IMR-90 (cell line): ENCODE results near the gene PLEKHH2. TPM values are rescaled to one million over a fixed set of nuclear protein-coding genes. Genes with fewer than 3 reads are reported as not detected.

ENCODE experiments used
- ATAC-seq: fragments of 200-7000 bp; cut with Tn5 transposase; 2 replicates; pipeline ENCODE4 v1.9.1; 2020; ENCODE audit warnings: low read depth, mild to moderate bottlenecking, moderate library complexity
- BruUV-seq: library from RNA; stranded (reverse); fragments of 400-500 nt; replicated peaks from 2 replicates; lab custom pipeline; 2021; lab: Mats Ljungman, UMichigan
- CTCF ChIA-PET: fragments of 300-600 bp; formaldehyde crosslinking; extraction: SDS; loops from one replicate; lab custom pipeline; 2021; ENCODE audit warnings: antibody characterized with exemption; lab: Yijun Ruan, JAX
- POLR2A ChIA-PET: fragments of 300-600 bp; sonication (Branson Sonifier 250); formaldehyde crosslinking; loops from one replicate; lab custom pipeline; 2022; ENCODE audit warnings: antibody characterized with exemption; ENCODE audit not compliant: unreplicated experiment; lab: Charles Lee
- DNase-seq: peaks from one replicate; pipeline ENCODE4 v3.0.0; 2013
- H2AFZ ChIP-seq: replicated peaks from 2 replicates; pipeline ENCODE3; 2013; ENCODE audit warnings: low read length, mild to moderate bottlenecking; ENCODE audit not compliant: poor library complexity
- H2AK5ac ChIP-seq: 2 replicates; pipeline ENCODE4 v1.6.1; 2013; ENCODE audit warnings: low read depth, low read length, inconsistent platforms
- H2AK9ac ChIP-seq: replicated peaks from 2 replicates; pipeline ENCODE3; 2013; ENCODE audit warnings: mild to moderate bottlenecking, low read depth, low read length, moderate library complexity; ENCODE audit not compliant: poor library complexity
- H2BK120ac ChIP-seq: 2 replicates; pipeline ENCODE4 v1.6.1; 2013; ENCODE audit warnings: low read depth, low read length, inconsistent platforms
- H2BK15ac ChIP-seq: 3 replicates; pipeline ENCODE4 v1.6.1; 2013; ENCODE audit warnings: low read depth, low read length, inconsistent platforms
- H2BK20ac ChIP-seq: 2 replicates; pipeline ENCODE4 v1.6.1; 2013; ENCODE audit warnings: low read depth, mild to moderate bottlenecking, inconsistent platforms, low read length, moderate library complexity
- H2BK5ac ChIP-seq: 2 replicates; pipeline ENCODE4 v1.6.1; 2013; ENCODE audit warnings: mild to moderate bottlenecking, low read depth, low read length, inconsistent platforms; ENCODE audit not compliant: poor library complexity, severe bottlenecking
- H3K14ac ChIP-seq: replicated peaks from 2 replicates; pipeline ENCODE4 v1.6.1; 2013; ENCODE audit warnings: low read depth, low read length, inconsistent platforms
- H3K18ac ChIP-seq: 2 replicates; pipeline ENCODE4 v1.6.1; 2013; ENCODE audit warnings: low read depth, low read length, control low read depth
- H3K23ac ChIP-seq: 2 replicates; pipeline ENCODE4 v1.6.1; 2013; ENCODE audit warnings: low read depth, low read length, inconsistent platforms
- H3K27ac ChIP-seq: 2 replicates; pipeline ENCODE4 v1.5.1; 2013; ENCODE audit warnings: mild to moderate bottlenecking, control low read depth, low read length; ENCODE audit not compliant: insufficient read depth
- H3K27me3 ChIP-seq: 2 replicates; pipeline ENCODE4 v1.6.1; 2013; ENCODE audit warnings: low read length; ENCODE audit not compliant: control insufficient read depth, insufficient read depth
- H3K36me3 ChIP-seq: 2 replicates; pipeline ENCODE4 v1.6.1; 2013; ENCODE audit warnings: low read length, mixed read lengths; ENCODE audit not compliant: control insufficient read depth, insufficient read depth
- H3K4ac ChIP-seq: 2 replicates; pipeline ENCODE4 v1.6.1; 2013; ENCODE audit warnings: low read depth, low read length, inconsistent platforms
- H3K4me1 ChIP-seq: 2 replicates; pipeline ENCODE4 v1.6.1; 2013; ENCODE audit warnings: low read length, mixed read lengths; ENCODE audit not compliant: control insufficient read depth, insufficient read depth
- H3K4me2 ChIP-seq: 2 replicates; pipeline ENCODE4 v1.6.1; 2013; ENCODE audit warnings: low read depth, mild to moderate bottlenecking, control low read depth, low read length, moderate library complexity
- H3K4me3 ChIP-seq: 2 replicates; pipeline ENCODE4 v1.5.1; 2013; ENCODE audit warnings: low read depth, mild to moderate bottlenecking, control low read depth, low read length, moderate library complexity; ENCODE audit not compliant: insufficient read depth
- H3K56ac ChIP-seq: 2 replicates; pipeline ENCODE4 v1.6.1; 2013; ENCODE audit warnings: low read length, inconsistent platforms; ENCODE audit not compliant: insufficient read depth; ENCODE audit errors: extremely low read depth
- H3K79me1 ChIP-seq, 2 experiments: 2 replicates each; pipeline ENCODE4 v1.6.1; 2013; ENCODE audit warnings: low read length in 2 of 2, inconsistent platforms in 1 of 2, low read depth in 1 of 2
- H3K9ac ChIP-seq: 2 replicates; pipeline ENCODE4 v1.6.1; 2013; ENCODE audit warnings: low read depth, low read length, control low read depth
- H3K9me1 ChIP-seq: 2 replicates; pipeline ENCODE4 v1.6.1; 2013; ENCODE audit warnings: low read length, inconsistent platforms; ENCODE audit not compliant: insufficient read depth
- H3K9me3 ChIP-seq: 2 replicates; pipeline ENCODE4 v1.6.1; 2013; ENCODE audit warnings: low read length; ENCODE audit not compliant: control insufficient read depth, insufficient read depth
- H4K20me1 ChIP-seq: 2 replicates; pipeline ENCODE4 v1.6.1; 2013; ENCODE audit warnings: low read length, inconsistent platforms; ENCODE audit not compliant: insufficient read depth
- H4K5ac ChIP-seq: 2 replicates; pipeline ENCODE4 v1.6.1; 2013; ENCODE audit warnings: mild to moderate bottlenecking, low read depth, low read length, control low read depth
- H4K8ac ChIP-seq, 2 experiments: 2 replicates each; pipeline ENCODE4 v1.6.1; 2013; ENCODE audit warnings: low read depth in 2 of 2, low read length in 2 of 2, control low read depth in 1 of 2, inconsistent platforms in 1 of 2
- H4K91ac ChIP-seq: 2 replicates; pipeline ENCODE4 v1.6.1; 2013; ENCODE audit warnings: low read depth, low read length, inconsistent platforms; ENCODE audit not compliant: insufficient read depth
- BHLHE40 ChIP-seq: fragments of 150-350 bp; IDR thresholded peaks from 2 replicates; pipeline ENCODE4 v1.6.1; 2016; ENCODE audit warnings: mild to moderate bottlenecking, low read depth, low read length
- NFE2L2 ChIP-seq: fragments of 150-350 bp; IDR thresholded peaks from 2 replicates; pipeline ENCODE4 v1.6.1; 2016; ENCODE audit warnings: low read depth, mild to moderate bottlenecking, low read length
- WGBS, 2 experiments: methylation state at CpG; one replicate each; pipeline versions ENCODE4 v1.1.5 to v1.1.7; 2013; ENCODE audit warnings: missing lambda C conversion rate in 2 of 2; ENCODE audit not compliant: insufficient read length in 1 of 2; ENCODE audit errors: extremely low coverage in 2 of 2; 5-methylcytosine and 5-hydroxymethylcytosine counted together
- dilution Hi-C: fragments of 300-500 bp; cut with HindIII; formaldehyde crosslinking; loops from one replicate; pipeline ENCODE4 v1.14.3; 2018; ENCODE audit warnings: low sequenced_read_pairs; ENCODE audit not compliant: unreplicated experiment
- in situ Hi-C: fragments of 300-500 bp; cut with MboI; formaldehyde crosslinking; loops from 3 replicates; pipeline ENCODE4 v1.14.3; 2019; ENCODE audit warnings: low sequenced_read_pairs, inconsistent platforms, mixed read lengths
- intact Hi-C: fragments of 100-400 bp; cut with micrococcal nuclease; formaldehyde crosslinking; loops from 2 replicates; pipeline ENCODE4 v1.10.0; 2022
- polyA plus RNA-seq, 3 experiments: library from polyadenylated mRNA; depleted of rRNA; stranded (reverse); fragments of >200 nt; gene quantifications; 2 replicates each; pipeline ENCODE4 v1.2.3, GENCODE V29; 2012; ENCODE audit warnings: low replicate concordance in 1 of 3
- total RNA-seq: library from RNA; depleted of rRNA; stranded (reverse); fragments of >200 nt; gene quantifications from 2 replicates; pipeline ENCODE4 v1.2.3, GENCODE V29; 2012

Gene PLEKHH2
- total and polyA plus RNA-seq, 2 of the 4 experiments (the other 2 are of a cell fraction): 2.0 to 3.3 TPM

DNA sequence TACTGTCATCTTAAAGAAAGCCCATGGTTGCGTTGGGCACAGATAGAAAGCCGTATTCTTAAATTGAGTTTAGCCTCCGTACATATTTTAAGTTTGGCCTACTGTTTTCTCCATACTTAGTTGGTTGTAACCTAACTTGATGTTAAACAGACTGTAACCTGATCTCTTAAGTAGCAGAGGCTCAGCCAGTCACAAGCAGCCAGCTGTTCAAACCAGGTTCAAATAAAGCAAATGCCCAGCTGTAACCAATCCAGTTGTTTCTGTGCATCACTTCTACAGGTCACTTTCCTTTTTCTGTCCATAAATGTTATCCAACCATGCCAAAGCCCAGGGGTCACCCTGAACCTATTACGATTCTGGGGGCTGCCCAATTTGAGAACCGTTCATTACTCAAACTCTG, 31.2 kb upstream of the PLEKHH2 start:
- H2BK5ac ChIP-seq: no peak overlapping the region
- no peaks in the 10 kb centered on the region for H3K27me3 ChIP-seq
- no peak overlapping the region for H3K9ac ChIP-seq
- no peaks in the 10 kb centered on the region for H3K9me1 ChIP-seq
- DNase-seq: peak; percentile 23
- H3K18ac ChIP-seq: no peak overlapping the region
- TF ChIP-seq BHLHE40: no peak
- no peak for TF ChIP-seq NFE2L2
- no peak overlapping the region for H3K23ac ChIP-seq
- H3K56ac ChIP-seq: no peak overlapping the region
- intact Hi-C loops: no loop called here
- H3K4me2 ChIP-seq: no peak overlapping the region
- no peak overlapping the region for H2AK9ac ChIP-seq
- ChIA-PET CTCF (interaction anchor here (1.0 to 1.6 kb wide), 2 partner anchors 10 to 14 kb away, joined by 3 to 9 read pairs; partner anchors contain the start of gene THADA), POLR2A (interaction anchor here (1.7 kb wide), 1 partner anchor 10 kb away, joined by 8 read pairs; the partner anchor contains the start of gene THADA)
- in situ Hi-C loops: no loop called here
- no peaks in the 10 kb centered on the region for H4K20me1 ChIP-seq
- no peak overlapping the region for H3K4me3 ChIP-seq
- no peak overlapping the region for H3K14ac ChIP-seq
- no peaks in the 10 kb centered on the region for H3K79me1 ChIP-seq
- H2BK15ac ChIP-seq: no peak overlapping the region
- BruUV-seq: no TSS peak
- H3K27ac ChIP-seq: no peak overlapping the region
- dilution Hi-C loops: no loop called here
- H3K4me1 ChIP-seq: no peaks in the 10 kb centered on the region
- no CpG with 5 or more reads among the region's 5 CpGs for WGBS, 2 experiments
- no peak overlapping the region for H2BK120ac ChIP-seq
- no peak overlapping the region for H4K5ac ChIP-seq
- H2AK5ac ChIP-seq: no peak overlapping the region
- H4K91ac ChIP-seq: no peak overlapping the region
- H3K36me3 ChIP-seq: no peaks in the 10 kb centered on the region
- H3K4ac ChIP-seq: no peak overlapping the region
- no peak for ATAC-seq
- no peaks in the 10 kb centered on the region for H3K9me3 ChIP-seq
- H2BK20ac ChIP-seq: no peak overlapping the region
- H2AFZ ChIP-seq: no peak overlapping the region
- H4K8ac ChIP-seq: no peak overlapping the region
